ENCODE measurements around the gene USP15.

DNA sequence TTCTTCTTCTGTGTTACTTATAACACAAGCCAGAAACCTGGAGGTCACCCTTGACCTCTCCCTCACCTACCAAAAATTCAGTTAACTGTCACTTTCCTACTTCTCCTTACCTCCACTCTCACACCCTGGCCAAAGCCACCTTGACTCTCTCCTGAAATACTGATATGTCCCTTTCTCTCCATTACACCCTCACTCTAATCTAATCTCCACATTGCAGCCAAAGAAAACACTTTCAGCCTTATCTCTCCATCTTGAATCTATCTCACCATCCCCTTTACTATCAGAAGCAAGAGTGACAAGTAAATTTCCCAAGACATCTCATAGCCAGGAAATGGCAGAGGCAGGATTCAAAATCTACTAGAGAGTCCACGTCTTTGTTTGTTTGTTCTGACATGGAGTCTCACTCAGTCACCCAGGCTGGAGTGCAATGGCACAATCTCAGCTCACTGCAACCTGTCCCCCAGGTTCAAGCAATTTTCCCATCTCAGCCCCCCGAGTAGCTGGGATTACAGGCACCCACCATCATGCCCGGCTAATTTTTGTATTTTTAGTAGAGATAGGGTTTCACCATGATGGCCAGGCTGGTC lies 28.0 kb upstream of the USP15 start:
- TF ChIP-seq CTCF (conservative IDR thresholded peaks at IDR 0.05) (no peak), EZH2 (IDR thresholded peaks at IDR 0.05; ENCODE audit: low read depth) (no peak)

Data from PC-9 (cell line).